GM23338 (cell line): ENCODE measurements around the gene AKAP1.

ENCODE experiments used
- EZH2 ChIP-seq: fragments of 200-600 bp; sonication (generic); IDR thresholded peaks from one replicate; pipeline ENCODE4 v1.8.0; 2017; ENCODE audit warnings: antibody characterized with exemption, mild to moderate bottlenecking, low read depth; ENCODE audit not compliant: unreplicated experiment
- EZH2phosphoT487 ChIP-seq: fragments of 200-600 bp; sonication (generic); IDR thresholded peaks from one replicate; pipeline ENCODE4 v1.8.1; 2018; ENCODE audit warnings: antibody characterized with exemption; ENCODE audit not compliant: unreplicated experiment
- JUNB ChIP-seq: IDR thresholded peaks from one replicate; pipeline ENCODE4 v1.6.1; 2016; ENCODE audit warnings: antibody characterized with exemption; ENCODE audit not compliant: unreplicated experiment
- NANOG ChIP-seq: IDR thresholded peaks from 2 replicates; pipeline ENCODE4 v1.6.1; 2016; ENCODE audit warnings: antibody characterized with exemption, borderline replicate concordance
- POLR2AphosphoS5 ChIP-seq: IDR thresholded peaks from 2 replicates; pipeline ENCODE4 v1.6.1; 2016; ENCODE audit warnings: antibody characterized with exemption, low read depth
- TF ChIP-seq, protein P1 (sequence below), 2 experiments: fragments of 200-600 bp in 1 of 2; sonication (generic) in 1 of 2; conservative IDR thresholded peaks; 2 replicates each; pipeline versions ENCODE4 v1.5.1 to v1.6.1; 2016 to 2017; ENCODE audit warnings: antibody characterized with exemption in 2 of 2, low read depth in 2 of 2, mild to moderate bottlenecking in 2 of 2, moderate library complexity in 1 of 2

DNA sequence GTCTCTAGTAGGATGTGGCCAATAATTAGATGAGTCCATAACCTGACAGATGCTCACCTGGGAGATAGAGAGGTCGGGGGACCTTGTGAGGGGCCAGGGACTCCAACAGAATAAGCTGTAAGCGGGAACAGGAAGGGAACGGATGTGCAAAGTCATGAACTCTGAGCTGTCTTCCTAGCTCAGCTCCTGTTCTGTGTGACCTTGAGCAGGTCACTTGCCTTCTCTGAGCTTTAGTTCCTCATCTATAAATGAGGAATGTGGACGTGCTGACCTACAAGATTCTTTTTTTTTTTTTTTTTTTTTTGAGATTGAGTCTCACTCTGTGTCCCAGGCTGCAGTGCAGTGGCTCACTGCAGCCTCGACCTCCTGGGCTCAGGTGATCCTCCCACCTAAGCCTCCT lies 58.9 kb downstream of the AKAP1 start:
- TF ChIP-seq, protein P1, sequence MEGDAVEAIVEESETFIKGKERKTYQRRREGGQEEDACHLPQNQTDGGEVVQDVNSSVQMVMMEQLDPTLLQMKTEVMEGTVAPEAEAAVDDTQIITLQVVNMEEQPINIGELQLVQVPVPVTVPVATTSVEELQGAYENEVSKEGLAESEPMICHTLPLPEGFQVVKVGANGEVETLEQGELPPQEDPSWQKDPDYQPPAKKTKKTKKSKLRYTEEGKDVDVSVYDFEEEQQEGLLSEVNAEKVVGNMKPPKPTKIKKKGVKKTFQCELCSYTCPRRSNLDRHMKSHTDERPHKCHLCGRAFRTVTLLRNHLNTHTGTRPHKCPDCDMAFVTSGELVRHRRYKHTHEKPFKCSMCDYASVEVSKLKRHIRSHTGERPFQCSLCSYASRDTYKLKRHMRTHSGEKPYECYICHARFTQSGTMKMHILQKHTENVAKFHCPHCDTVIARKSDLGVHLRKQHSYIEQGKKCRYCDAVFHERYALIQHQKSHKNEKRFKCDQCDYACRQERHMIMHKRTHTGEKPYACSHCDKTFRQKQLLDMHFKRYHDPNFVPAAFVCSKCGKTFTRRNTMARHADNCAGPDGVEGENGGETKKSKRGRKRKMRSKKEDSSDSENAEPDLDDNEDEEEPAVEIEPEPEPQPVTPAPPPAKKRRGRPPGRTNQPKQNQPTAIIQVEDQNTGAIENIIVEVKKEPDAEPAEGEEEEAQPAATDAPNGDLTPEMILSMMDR (conservative IDR thresholded peaks at IDR 0.05; ENCODE audit: low read depth in 2 of 2) = no peak
- TF ChIP-seq POLR2AphosphoS5 (no peak), EZH2 (no peak), EZH2phosphoT487 (no peak), NANOG (no peak), JUNB (no peak)
